HG03571 (cell line): ENCODE data around the gene EIF3D.

ENCODE experiments used
- ATAC-seq: cut with Tn5 transposase; IDR thresholded peaks from one replicate; pipeline ENCODE4 v1.9.1; 2021; ENCODE audit not compliant: unreplicated experiment

Gene EIF3D

DNA sequence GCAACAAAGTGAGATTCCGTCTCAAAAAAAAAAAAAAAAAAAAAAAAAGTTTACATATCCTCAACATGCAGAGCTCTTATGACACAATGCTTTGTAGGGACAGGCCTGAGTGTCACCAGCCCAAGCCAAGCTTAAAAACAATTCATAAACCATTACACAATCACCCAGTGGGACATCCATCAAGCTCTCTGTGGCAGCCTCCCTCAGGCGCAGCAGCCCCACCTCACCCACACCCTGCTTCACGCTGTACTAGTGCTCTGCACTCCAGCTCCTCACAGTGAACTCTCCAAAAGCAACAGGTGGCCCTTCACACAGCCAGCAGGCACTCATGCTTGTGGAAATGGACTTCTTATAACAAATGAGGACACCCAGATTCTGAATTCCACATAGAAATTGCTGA, 18.6 kb downstream of the EIF3D start:
- no peak for ATAC-seq

DNA sequence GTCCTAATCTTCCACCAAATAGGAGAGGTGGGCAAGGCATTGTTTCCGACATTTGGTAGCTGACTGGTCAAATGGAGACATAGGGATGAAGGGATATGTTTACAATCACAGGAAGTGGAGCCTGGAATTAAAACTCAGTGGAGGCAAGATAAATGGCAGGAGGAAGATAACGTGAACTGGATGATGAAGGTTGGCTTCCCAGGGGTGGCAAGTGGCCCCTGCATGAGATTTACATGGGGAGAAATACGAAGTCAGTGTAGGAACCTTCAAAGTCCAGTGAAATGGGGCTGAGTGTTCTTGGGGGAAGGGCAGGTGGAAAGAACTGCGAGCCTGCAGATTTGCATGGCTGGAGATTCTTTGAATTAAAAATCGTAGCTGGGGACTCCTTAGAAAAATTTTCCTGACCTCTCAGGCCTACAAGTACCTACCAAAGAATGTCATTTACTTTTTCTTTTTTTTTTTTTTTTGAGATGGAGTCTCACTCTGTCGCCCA, 21.4 kb downstream of the EIF3D start:
- ATAC-seq = no peak

DNA sequence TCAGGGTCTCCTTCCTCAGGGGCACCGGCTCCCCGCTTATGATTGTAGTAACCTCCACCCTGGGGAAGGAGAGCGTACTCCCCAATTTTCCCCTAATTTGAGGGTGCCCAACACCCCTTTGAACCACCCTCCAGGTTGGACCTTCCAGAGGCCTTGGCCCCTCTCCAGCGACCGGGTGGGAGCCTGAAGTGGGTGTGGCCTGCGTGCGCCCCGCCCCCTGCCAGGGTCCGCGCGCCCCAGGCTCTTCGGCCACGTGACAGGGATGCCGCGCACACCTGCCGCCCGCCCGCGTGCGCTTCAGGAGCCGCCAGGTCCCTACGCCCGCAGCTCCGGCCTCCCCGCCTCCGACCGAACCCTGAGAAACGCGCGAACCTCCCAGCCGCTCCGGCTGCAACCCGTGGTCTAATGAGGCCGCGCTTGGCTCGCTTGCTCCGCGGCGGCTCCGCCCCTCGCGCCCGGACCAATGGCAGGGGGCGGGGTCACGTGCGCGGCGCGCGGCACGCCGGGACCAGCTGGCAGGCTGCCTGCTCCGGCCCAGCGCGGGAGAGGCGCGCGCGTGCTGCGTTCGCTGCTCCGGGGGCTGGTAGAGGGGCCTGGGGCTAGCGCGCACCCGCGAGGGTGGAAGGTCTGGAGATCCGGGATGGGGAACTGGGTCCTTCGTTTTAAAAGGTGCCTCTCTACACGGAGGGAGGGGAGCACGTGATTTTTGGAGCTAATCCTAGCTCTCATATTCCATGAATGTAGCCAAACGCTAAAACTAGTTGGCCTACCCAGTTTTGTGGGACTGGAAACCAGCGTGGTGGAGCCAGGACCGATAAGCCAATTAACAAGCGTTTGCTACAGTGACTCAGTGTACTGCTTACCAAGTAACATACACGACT, 22.1 kb downstream of the EIF3D start, which contains the start of gene FOXRED2:
FOXRED2 (minus strand) TSS at position 404 of the 881 bp plus-strand sequence. CDS start 618 bp downstream, outside the sequence.
- peak; percentile 64 for ATAC-seq

DNA sequence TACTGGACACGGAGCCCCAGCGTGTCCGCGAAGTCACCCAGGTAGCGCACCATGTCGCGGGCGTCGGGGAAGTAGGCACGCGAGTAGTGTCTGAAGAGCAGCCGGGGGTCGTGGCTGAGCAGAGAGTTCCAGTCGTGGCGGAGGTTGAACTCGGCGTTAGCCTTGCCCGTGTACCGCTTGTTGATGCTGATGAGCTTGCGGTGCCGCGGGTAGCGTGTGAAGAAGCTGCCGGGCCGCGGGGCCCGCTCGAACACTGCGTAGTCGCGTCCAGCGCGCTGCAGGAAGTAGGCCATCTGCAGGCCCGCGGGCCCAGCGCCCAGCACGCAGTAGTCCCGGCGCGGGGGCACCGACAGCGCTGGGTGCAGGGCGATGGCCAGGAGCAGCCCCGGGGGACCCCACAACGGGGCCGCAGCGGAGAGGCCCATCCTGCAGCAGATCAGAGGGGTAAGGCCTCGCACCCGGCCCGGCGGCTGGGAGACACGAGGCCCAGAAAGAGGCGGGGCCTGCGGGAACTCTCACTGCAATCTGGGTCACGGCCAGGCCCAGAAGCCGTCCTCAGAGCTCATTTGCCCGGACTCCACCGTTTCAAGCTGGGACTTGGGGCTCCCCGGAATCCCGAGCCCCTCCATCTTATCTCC, 22.8 kb downstream of the EIF3D start:
- ATAC-seq = no peak

DNA sequence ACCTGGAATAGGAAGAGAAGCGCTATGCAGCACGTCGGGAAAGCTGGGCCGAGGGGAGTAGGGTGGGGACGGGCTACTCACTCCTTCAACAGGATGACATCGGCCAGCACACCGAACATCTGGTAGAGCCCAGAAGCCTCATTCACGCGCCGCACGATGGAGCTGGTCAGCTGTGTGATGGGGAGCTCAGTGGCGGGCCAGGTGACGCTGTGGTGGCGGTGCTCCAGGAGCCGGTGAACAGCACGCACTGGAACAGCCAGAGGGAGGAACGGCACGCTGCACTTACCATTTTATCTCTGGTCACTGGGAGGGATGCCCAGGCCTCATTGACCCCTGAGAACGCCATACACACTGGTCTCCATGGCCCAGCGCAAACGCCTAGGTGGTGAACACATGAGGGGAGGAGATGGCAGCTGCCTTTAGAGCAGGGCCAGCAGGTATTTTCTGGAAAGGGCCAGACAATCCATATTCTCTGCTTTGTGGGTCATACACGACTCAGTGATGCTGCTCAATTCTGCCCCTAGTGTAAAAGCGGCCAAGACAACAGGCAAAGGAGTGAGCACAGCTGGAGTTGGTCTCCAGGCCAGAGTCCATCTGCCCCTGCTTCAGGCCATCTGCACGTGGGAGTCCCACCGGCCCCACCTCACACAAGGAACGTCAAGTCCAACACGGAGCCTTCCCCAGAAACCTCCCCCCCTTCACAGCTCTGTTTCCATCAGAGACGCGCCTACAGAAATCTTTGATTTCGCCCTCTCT, 30.9 kb downstream of the EIF3D start:
- no peak for ATAC-seq

DNA sequence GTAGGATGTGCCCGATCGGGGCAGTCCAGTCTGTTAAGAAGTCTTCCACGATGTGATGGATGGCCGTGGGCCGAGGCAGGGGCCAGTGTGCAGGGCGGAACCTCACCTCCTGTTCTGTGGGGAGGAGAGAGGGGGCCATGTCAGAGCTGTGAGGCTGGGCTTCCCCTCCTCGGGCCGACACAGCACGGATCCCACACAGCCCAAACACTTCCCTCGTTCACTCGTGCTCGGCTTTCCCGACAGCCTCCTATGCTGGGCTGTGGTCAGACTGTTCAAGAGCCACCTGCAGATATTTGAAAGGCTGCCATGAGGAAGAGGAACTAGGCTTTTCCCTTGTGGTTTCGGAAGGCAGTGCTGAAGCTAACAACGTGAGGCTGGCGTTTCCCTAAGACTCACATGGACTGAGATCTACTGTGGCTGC, 35.3 kb downstream of the EIF3D start:
- no peak for ATAC-seq

DNA sequence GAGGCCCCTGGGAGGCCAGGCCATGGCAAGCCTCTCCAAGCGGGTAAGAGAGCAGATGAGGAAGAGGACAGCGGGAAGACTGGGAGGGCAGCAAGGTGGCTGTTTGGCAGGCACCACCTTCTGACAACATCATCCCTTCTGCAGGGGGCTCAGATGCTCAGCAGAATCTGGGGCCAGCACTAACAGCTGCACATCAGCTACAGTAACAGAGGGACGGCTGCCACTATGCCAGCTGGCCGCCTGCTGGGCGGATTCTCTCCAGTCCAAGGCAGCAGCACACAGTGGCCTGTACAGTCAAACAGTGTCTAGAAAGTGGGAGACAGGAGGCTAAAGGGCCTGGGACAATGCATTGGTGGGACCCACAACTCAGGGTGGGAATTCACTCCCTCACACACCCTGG, 36.9 kb downstream of the EIF3D start:
- ATAC-seq = no peak

DNA sequence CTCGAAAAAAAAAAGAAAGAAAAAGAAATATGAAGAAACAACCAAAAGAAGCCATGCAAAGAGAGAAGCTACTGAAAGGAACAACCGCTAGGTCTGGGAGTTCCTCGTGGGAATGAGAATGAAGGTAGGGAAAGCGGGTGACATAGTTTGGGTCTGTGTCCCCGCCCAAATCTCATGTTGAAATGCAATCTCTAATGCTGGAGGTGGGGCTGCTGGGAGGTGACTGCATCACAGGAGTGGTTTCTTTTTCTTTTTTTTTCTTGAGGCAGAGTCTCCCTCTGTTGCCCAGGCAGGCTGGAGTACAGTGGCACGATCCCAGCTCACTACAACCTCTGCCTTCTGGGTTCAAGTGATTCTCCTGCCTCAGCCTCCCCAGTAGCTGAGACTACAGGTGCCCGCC, 37.8 kb downstream of the EIF3D start:
- no peak for ATAC-seq

DNA sequence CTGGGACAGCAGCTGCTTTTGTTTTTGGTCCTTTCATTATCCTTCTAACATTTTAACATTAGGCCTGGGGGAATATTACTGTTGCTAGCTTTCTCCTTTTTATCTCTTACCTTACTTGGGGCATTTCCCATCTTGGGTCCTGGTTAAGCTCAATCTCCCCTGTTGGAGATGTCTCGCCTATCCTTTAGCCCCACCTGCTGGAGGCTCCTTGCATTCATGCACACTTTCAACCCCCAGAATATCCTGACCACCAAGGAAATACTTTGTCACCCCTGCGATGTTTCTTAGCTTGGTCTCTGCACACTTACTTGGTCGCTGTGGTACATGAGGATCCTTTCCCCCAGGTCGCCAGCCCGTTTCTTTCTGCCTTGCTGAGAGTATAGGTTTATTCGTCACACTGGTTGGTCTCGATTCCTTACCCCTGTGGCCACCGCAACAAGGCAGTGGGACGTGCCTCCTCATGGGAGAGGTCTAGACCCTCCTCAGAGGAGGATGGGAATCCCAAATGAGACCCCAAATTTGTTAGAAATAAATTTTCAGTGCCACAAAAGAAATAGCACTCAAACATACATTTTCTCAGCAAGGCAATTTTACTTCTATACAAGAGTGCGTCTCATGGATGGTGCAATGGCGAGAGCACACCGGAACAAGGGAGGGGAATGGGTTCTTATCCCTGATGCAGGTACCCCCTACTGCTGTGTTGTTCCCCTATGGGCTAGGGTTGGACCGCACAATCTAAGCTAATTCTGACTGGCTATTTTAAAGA, 42.2 kb downstream of the EIF3D start:
- ATAC-seq = no peak

DNA sequence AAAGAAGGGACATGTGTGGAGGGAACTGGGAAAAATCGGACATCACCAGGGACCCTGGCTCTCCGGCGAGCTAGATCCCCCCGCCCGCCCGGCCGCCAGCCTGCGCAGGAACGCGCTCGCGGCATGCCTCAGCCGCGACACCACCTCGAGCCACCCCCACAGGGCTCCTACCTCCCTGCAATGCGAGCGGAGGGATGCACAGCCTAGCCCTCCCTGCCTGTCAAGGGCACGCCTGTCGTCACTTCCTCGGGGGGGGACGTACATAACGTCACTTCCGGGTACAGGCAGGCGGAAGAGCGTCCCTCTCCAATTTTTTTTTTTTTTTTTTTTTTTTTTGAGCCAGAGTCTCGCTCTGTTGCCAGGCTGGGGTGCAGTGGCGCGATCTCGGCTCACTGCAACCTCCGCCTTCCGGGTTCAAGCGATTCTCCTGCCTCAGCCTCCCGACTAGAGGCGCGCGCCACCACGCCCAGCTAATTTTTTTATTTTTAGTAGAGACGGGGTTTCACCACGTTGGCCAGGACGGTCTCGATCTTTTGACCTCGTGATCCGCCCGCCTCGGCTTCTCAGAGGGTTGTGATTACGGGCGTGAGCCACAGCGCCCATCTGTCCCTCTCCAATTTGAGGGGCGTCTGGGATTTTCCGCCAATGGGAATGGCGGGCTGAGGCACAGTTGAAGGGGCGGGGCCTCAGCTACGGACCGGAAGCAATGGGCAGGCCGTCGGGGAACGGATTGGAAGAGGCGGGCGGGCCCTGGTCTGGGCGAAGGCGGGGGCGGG, 47.4 kb downstream of the EIF3D start, which contains the start of gene TXN2:
TXN2 (minus strand) TSS at position 248 of the 776 bp plus-strand sequence. CDS start 803 bp downstream, outside the sequence.
- ATAC-seq = peak; percentile 74

DNA sequence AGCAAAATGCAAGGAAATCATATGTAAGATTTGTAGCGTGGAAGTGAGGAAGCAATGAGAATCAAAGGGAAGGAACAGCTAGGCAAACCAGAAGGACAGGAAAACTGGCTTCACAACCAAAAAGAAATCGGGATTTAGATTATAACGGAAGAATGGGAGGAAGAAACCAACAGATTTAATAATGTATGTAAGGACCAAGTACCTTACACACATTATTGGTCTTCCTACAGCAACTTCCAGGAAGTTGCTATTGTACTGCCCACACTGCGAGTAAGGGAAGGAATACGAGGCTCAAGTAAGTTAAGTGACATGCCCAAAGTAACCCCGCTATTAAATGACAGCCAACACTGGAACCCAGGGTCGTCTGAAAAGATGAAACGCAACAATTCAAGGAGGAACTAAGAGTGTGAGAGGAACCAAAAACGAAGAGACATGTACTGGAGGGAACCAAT, 48.0 kb downstream of the EIF3D start:
- no peak for ATAC-seq

DNA sequence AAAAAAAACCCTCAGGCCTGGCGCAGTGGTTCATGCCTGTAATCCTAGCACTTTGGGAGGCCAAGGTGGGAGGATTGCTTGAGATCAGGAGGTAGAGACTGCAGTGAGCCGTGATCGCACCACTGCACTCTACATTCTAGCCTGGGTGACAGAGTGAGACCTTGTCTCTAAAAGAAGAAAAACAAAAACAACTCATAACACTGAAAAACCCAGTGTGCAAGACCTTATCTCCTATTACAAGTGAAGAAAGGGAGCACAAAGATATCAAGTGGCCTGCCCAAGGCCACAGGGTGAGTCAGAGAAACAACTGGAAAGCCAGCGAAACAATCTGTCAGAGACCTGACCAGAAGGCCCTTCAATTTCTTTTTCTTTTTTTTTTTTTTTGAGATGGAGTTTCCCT, 50.0 kb downstream of the EIF3D start:
- ATAC-seq = no peak

DNA sequence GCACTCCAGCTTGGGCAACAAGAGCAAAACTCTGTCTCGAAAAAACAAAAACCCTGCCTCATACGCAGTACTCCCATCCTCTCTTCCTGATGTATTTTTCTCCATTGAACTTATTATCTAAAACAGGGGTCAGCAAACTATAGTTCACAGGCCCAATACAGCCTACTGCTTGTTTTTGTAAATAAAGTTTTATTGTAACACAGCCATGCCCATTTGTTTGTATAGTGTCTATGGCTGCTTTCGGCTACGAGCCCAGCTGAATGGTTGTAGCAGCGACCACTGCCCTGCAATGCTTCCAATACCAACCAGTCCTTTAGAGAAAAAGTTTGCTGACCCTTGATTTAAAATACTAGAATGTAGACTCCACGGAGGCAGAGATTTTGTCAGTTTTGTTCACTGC, 53.6 kb downstream of the EIF3D start:
- no peak for ATAC-seq

DNA sequence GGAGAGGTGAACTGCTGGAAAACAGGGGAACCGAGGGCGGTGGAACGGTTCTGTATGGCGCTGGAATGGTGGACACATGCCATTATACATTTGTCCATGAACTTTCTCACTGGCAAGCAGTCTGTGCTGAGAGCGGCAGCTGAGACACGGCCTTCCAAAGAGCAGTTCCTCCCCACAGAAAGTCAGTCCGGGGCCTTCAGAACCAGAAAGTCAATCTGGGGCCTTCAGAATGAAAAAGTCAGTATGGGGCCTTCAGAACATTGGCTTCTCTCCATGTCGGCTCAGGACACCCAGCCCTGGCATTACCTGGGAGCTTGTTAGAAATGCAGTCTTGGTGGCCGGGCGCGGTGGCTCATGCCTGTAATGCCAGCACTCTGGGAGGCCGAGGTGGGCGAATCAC, 56.3 kb downstream of the EIF3D start:
- no peak for ATAC-seq

DNA sequence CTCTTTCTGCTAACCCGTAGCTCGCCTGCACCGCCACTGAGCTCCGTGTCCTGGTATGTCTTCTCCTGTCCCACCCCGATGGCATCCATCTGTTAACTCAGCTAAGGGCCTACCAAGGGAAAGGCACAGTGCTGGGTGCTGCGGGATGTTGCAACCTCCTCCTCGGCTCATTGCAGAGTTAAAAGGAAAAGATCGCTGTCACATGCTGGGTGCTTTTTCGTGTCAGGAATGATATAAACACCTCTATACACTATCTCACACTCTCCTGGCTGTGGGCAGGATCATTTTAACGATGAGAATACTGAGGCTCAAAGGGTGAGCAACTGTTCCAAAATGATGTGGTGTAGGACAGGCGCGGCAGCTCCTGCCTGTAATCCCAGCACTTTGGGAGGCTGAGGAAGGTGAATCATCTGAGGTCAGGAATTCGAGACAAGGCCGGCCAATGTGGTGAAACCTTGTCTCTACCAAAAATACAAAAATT, 57.6 kb downstream of the EIF3D start:
- no peak for ATAC-seq

DNA sequence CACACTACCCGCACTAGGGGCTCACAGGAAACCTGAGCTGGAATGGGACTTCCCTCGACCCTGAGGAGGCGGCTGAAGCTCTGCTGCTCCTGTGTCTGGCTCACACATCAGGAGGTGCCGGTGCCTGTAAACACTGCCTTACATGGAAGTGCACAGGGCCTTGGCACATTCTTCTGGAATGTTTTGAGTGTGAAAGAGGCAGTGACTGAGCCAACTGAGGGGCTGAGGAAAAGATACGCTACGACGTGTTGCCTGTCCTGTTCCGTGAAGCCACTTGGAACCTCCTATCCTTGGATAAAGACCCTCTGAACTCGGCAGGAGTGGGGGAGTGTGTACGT, 58.0 kb downstream of the EIF3D start:
- ATAC-seq = no peak

DNA sequence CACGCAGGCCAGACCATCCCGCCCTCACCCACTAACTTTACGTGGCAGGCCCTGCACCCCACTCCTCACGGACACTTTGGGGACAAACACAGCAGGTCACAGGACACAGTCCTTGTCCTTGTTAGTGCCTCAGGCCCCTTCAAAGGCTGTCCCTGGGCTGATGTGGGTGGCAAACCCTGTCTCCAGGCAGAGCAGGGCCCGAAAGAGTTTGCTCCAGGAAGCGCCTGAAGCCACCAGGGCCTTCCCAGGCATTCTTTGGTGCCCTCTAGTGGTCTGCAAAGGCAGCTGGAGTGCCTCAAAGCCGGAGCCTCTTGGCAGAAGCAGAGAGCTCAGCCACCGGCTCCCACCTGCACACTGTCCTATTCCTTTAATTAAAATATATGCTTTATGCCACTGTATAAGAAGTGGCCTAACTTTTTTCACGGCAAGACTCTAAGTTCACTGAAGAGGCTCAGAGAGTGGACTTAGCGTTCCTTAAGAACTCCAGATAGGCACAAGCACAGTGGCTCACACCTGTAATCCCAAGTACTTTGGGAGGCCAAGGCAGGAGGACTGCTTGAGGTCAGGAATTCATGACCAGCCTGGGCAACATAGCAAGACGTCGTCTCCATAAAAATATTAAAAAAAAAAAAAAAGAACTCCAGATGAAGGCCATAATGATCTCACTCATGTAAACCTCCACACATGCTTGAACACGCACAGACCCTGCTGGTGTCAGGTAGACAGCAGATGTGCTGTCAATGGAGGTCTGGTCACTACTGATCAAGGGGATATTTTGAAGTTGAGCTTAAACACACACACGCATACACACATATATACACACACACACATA, 58.6 kb downstream of the EIF3D start:
- ATAC-seq = no peak

DNA sequence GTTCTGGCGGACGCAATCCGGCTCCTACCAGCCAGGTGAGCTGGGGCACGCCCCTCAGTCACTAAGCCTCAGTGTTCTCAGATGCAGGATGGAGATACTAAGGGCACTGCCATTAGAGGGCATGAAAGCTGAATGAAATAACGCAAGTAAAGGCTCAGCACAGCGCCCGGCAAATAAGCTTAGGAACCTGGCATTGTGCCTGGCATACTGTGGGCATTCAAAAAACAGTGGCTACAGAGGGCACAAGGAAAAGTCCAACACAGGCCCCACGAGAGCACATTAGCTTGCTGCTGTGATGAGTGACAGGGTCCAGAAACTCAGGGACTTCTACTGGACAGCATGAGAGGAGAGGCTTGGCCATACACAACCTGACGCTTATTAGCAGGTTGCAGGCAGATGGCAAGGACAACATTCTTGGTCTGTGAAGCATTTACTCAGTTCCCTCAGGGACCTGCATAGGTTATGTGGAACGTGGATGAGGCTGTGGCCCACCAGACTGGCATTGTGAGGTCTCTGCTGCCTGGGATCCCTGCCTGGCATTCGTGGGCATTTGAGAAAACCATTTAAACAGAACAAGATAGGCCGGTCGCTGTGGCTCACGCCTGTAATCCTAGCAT, 59.8 kb downstream of the EIF3D start:
- ATAC-seq = no peak
